ENCODE results near the gene NXPE1. TPM values are rescaled to one million over a fixed set of nuclear protein-coding genes. Genes with fewer than 3 reads are reported as not detected.

Gene NXPE1
- total RNA-seq, 4 donors from 2014 or later: 0.29 TPM; not detected in 3

GRCh38 chr11:114501901-114502300 is 57.8 kb downstream of the NXPE1 start:
- Histone ChIP-seq H3K4me1 (no peaks in the 10 kb centered on the region), H3K4me3 (no peak overlapping the region), H3K27ac (no peak overlapping the region), H3K27me3 (no peaks in the 10 kb centered on the region), H3K9me3 (no peaks in the 10 kb centered on the region), H3K36me3 (no peaks in the 10 kb centered on the region)
- intact Hi-C loops (cut with DNase I; ENCODE audit: low total_unique reads): no loop called here
- no peak for TF ChIP-seq POLR2A (IDR thresholded peaks at IDR 0.05)
- no peak for TF ChIP-seq CTCF (IDR thresholded peaks at IDR 0.05)
- DNase-seq: no peak

GRCh38 chr11:114499756-114500155 is 59.9 kb downstream of the NXPE1 start:
- DNase-seq: no peak
- H3K27ac ChIP-seq: no peak overlapping the region
- no peaks in the 10 kb centered on the region for H3K9me3 ChIP-seq
- H3K4me3 ChIP-seq: no peak overlapping the region
- intact Hi-C loops (cut with DNase I; ENCODE audit: low total_unique reads): no loop called here
- no peaks in the 10 kb centered on the region for H3K4me1 ChIP-seq
- no peaks in the 10 kb centered on the region for H3K36me3 ChIP-seq
- no peaks in the 10 kb centered on the region for H3K27me3 ChIP-seq
- no peak for TF ChIP-seq CTCF (IDR thresholded peaks at IDR 0.05)
- no peak for TF ChIP-seq POLR2A (IDR thresholded peaks at IDR 0.05)

DNA sequence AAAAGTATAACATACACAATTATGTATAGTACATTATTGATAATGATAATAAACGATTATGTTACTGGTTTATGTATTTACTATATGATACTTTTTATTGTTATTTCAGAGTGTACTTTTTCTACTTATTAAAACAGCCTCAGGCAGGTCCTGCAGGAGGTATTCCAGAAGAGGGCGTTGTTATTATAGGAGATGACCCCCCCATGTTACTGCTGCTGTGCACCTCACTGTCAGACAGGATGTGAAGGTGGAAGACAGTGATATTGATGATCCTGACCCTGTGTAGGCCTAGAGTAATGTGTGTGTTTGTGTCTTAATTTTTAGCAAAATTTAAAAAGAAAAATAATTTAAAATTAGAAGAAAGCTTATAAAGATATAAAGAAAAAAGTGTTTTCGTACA is 62.8 kb downstream of the NXPE1 start:
- no peak for DNase-seq
- TF ChIP-seq POLR2A (IDR thresholded peaks at IDR 0.05) (no peak), CTCF (IDR thresholded peaks at IDR 0.05) (no peak)
- intact Hi-C loops (cut with DNase I; ENCODE audit: low total_unique reads): no loop called here
- no peaks in the 10 kb centered on the region for H3K36me3 ChIP-seq
- no peaks in the 10 kb centered on the region for H3K9me3 ChIP-seq
- no peak overlapping the region for H3K4me3 ChIP-seq
- H3K27me3 ChIP-seq: no peaks in the 10 kb centered on the region
- H3K27ac ChIP-seq: no peak overlapping the region
- no peaks in the 10 kb centered on the region for H3K4me1 ChIP-seq

GRCh38 chr11:114483929-114484328 is 75.8 kb downstream of the NXPE1 start:
- Histone ChIP-seq H3K27ac (no peak overlapping the region), H3K9me3 (no peaks in the 10 kb centered on the region), H3K27me3 (no peaks in the 10 kb centered on the region), H3K4me1 (no peaks in the 10 kb centered on the region), H3K36me3 (no peaks in the 10 kb centered on the region), H3K4me3 (no peak overlapping the region)
- intact Hi-C loops (cut with DNase I; ENCODE audit: low total_unique reads): no loop called here
- no peak for DNase-seq
- TF ChIP-seq POLR2A (IDR thresholded peaks at IDR 0.05) (no peak), CTCF (IDR thresholded peaks at IDR 0.05) (no peak)

GRCh38 chr11:114482114-114482513 is 77.6 kb downstream of the NXPE1 start:
- H3K27me3 ChIP-seq: no peaks in the 10 kb centered on the region
- intact Hi-C loops (cut with DNase I; ENCODE audit: low total_unique reads): no loop called here
- H3K9me3 ChIP-seq: no peaks in the 10 kb centered on the region
- no peaks in the 10 kb centered on the region for H3K4me1 ChIP-seq
- DNase-seq: no peak
- H3K4me3 ChIP-seq: no peak overlapping the region
- H3K36me3 ChIP-seq: no peaks in the 10 kb centered on the region
- H3K27ac ChIP-seq: no peak overlapping the region
- no peak for TF ChIP-seq CTCF (IDR thresholded peaks at IDR 0.05)
- no peak for TF ChIP-seq POLR2A (IDR thresholded peaks at IDR 0.05)
